HEK293 (cell line): ENCODE measurements around the gene SUPT4H1.

Experiments
- BCL11B ChIP-seq: fragments of 450-650 bp; formaldehyde crosslinking; IDR thresholded peaks from 2 replicates; pipeline ENCODE4 v1.5.1; 2016; ENCODE audit warnings: low read depth, missing biosample characterization, missing genetic modification characterization
- REPIN1 ChIP-seq: fragments of 450-650 bp; formaldehyde crosslinking; IDR thresholded peaks from 2 replicates; pipeline ENCODE4 v1.5.1; 2017; ENCODE audit warnings: missing biosample characterization, missing genetic modification characterization, low read depth
- SALL2 ChIP-seq: fragments of 450-650 bp; formaldehyde crosslinking; IDR thresholded peaks from 2 replicates; pipeline ENCODE4 v1.5.0; 2017; ENCODE audit warnings: missing biosample characterization, mild to moderate bottlenecking, missing genetic modification characterization, borderline replicate concordance
- ZNF660 ChIP-seq: fragments of 450-650 bp; IDR thresholded peaks from 2 replicates; pipeline ENCODE4 v1.5.1; 2018; ENCODE audit warnings: missing biosample characterization, mild to moderate bottlenecking, missing genetic modification characterization
- ZNF791 ChIP-seq: fragments of 450-650 bp; formaldehyde crosslinking; IDR thresholded peaks from 2 replicates; pipeline ENCODE4 v1.5.1; 2016; ENCODE audit warnings: missing biosample characterization, missing genetic modification characterization
- TF ChIP-seq, protein P1 (sequence below): fragments of 450-650 bp; formaldehyde crosslinking; IDR thresholded peaks from 2 replicates; pipeline ENCODE4 v1.5.1; 2016; ENCODE audit warnings: missing biosample characterization, missing genetic modification characterization
- TF ChIP-seq, protein P2 (sequence below): fragments of 450-650 bp; formaldehyde crosslinking; IDR thresholded peaks from 2 replicates; pipeline ENCODE4 v1.5.1; 2017; ENCODE audit warnings: missing biosample characterization, missing genetic modification characterization
- TF ChIP-seq, protein P3 (sequence below): fragments of 450-650 bp; formaldehyde crosslinking; conservative IDR thresholded peaks from 2 replicates; pipeline ENCODE4 v1.5.1; 2016; ENCODE audit warnings: low read depth, missing biosample characterization, missing genetic modification characterization

DNA sequence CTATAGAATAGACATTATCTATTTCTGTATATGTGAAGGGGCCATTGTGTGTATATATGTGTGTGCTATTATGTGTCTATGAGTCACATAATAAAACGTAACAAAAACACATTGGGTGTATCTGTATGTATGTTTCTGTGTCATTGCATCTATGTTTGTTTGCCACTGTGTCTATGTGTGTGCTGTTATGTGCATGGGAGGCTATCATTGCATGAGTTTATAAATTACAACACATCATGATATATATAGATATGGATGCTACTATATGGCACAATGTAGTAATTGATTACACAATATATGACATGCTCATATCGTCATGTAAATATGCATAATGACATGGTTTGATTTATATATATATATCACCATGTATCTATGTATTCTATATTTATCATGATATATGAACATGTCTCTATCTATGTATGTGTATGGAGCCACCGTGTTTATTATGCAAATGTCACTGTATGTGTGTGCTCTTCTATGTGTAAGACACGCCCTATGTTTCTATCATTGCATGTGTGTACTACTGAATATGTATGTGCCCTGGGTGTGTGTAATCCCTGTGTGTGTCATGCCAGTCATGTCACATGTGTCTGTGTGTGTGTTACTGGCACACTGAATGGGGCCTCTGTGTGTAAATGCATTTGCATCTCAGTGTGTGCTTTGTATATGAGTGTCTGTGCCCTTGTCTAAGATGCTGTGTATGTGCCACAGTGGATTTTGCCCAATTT lies 22.0 kb downstream of the SUPT4H1 start:
- TF ChIP-seq, protein P1, sequence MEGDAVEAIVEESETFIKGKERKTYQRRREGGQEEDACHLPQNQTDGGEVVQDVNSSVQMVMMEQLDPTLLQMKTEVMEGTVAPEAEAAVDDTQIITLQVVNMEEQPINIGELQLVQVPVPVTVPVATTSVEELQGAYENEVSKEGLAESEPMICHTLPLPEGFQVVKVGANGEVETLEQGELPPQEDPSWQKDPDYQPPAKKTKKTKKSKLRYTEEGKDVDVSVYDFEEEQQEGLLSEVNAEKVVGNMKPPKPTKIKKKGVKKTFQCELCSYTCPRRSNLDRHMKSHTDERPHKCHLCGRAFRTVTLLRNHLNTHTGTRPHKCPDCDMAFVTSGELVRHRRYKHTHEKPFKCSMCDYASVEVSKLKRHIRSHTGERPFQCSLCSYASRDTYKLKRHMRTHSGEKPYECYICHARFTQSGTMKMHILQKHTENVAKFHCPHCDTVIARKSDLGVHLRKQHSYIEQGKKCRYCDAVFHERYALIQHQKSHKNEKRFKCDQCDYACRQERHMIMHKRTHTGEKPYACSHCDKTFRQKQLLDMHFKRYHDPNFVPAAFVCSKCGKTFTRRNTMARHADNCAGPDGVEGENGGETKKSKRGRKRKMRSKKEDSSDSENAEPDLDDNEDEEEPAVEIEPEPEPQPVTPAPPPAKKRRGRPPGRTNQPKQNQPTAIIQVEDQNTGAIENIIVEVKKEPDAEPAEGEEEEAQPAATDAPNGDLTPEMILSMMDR = no peak
- TF ChIP-seq, protein P2, sequence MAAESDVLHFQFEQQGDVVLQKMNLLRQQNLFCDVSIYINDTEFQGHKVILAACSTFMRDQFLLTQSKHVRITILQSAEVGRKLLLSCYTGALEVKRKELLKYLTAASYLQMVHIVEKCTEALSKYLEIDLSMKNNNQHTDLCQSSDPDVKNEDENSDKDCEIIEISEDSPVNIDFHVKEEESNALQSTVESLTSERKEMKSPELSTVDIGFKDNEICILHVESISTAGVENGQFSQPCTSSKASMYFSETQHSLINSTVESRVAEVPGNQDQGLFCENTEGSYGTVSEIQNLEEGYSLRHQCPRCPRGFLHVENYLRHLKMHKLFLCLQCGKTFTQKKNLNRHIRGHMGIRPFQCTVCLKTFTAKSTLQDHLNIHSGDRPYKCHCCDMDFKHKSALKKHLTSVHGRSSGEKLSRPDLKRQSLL (tag by site-specific recombination) = no peak
- TF ChIP-seq ZNF660 (tag by site-specific recombination) (no peak), SALL2 (tag by site-specific recombination) (no peak), ZNF791 (no peak), BCL11B (tag by site-specific recombination) (no peak), REPIN1 (tag by site-specific recombination) (no peak)
- TF ChIP-seq, protein P3, sequence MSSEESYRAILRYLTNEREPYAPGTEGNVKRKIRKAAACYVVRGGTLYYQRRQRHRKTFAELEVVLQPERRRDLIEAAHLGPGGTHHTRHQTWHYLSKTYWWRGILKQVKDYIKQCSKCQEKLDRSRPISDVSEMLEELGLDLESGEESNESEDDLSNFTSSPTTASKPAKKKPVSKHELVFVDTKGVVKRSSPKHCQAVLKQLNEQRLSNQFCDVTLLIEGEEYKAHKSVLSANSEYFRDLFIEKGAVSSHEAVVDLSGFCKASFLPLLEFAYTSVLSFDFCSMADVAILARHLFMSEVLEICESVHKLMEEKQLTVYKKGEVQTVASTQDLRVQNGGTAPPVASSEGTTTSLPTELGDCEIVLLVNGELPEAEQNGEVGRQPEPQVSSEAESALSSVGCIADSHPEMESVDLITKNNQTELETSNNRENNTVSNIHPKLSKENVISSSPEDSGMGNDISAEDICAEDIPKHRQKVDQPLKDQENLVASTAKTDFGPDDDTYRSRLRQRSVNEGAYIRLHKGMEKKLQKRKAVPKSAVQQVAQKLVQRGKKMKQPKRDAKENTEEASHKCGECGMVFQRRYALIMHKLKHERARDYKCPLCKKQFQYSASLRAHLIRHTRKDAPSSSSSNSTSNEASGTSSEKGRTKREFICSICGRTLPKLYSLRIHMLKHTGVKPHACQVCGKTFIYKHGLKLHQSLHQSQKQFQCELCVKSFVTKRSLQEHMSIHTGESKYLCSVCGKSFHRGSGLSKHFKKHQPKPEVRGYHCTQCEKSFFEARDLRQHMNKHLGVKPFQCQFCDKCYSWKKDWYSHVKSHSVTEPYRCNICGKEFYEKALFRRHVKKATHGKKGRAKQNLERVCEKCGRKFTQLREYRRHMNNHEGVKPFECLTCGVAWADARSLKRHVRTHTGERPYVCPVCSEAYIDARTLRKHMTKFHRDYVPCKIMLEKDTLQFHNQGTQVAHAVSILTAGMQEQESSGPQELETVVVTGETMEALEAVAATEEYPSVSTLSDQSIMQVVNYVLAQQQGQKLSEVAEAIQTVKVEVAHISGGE (tag by site-specific recombination) = no peak
